Esophagus muscularis mucosa (tissue), 4 donors: Measurements from ENCODE around the gene TIRAP. TPM values are rescaled to one million over a fixed set of nuclear protein-coding genes. Genes with fewer than 3 reads are reported as not detected.

ENCODE experiments used
- DNase-seq: peaks from one replicate; pipeline ENCODE4 v3.0.0-alpha.2; 2017; ENCODE audit errors: extremely low spot score
- H3K27ac ChIP-seq, 4 donors: fragments of 200-600 bp; sonication (generic); replicated peaks in 1 of 4; 1 replicate in 3 of 4; 2 replicates in 1 of 4; pipeline ENCODE4 v1.5.1; 2016 to 2019; ENCODE audit warnings: mild to moderate bottlenecking in 1 of 4
- H3K27me3 ChIP-seq, 4 donors: fragments of 200-600 bp; sonication (generic); one replicate each; pipeline versions ENCODE4 v1.5.1 to v1.6.0; 2016 to 2019
- H3K36me3 ChIP-seq, 4 donors: fragments of 200-600 bp; sonication (generic); one replicate each; pipeline ENCODE4 v1.5.1; 2016 to 2019
- H3K4me1 ChIP-seq, 4 donors: fragments of 200-600 bp; sonication (generic); one replicate each; pipeline ENCODE4 v1.5.1; 2016 to 2019
- H3K4me3 ChIP-seq, 4 donors: fragments of 200-600 bp; sonication (generic); 1 replicate in 2 of 4; 2 replicates in 2 of 4; pipeline ENCODE4 v1.5.1; 2016 to 2019; ENCODE audit warnings: mild to moderate bottlenecking in 4 of 4, moderate library complexity in 1 of 4
- H3K9me3 ChIP-seq, 4 donors: fragments of 200-600 bp; sonication (generic); 1 replicate in 3 of 4; 2 replicates in 1 of 4; pipeline ENCODE4 v1.5.1; 2016 to 2019
- EP300 ChIP-seq: sonication (generic); formaldehyde crosslinking; IDR thresholded peaks from one replicate; pipeline ENCODE4 v1.6.1; 2017; ENCODE audit warnings: antibody characterized with exemption
- POLR2A ChIP-seq: fragments of 450-650 bp; IDR thresholded peaks from one replicate; pipeline ENCODE4 v1.6.1; 2017; ENCODE audit warnings: antibody characterized with exemption, moderate library complexity, mild to moderate bottlenecking, low read depth
- POLR2AphosphoS5 ChIP-seq, 2 donors: sonication (generic); formaldehyde crosslinking; IDR thresholded peaks; one replicate each; pipeline ENCODE4 v1.6.1; 2017; ENCODE audit warnings: antibody characterized with exemption in 2 of 2
- WGBS: methylation state at CpG from one replicate; pipeline ENCODE4 v1.1.5; 2018; 5-methylcytosine and 5-hydroxymethylcytosine counted together
- intact Hi-C: fragments of 100-400 bp; cut with DNase I; formaldehyde crosslinking; loops from one replicate; pipeline ENCODE4 v1.15.1; 2023
- total RNA-seq, 4 donors: library from RNA; depleted of rRNA; stranded (reverse); fragments of >200 nt; gene quantifications; one replicate each; pipeline versions ENCODE4 v1.1.0 to v1.2.1, GENCODE V29; 2016
- TF ChIP-seq, protein P1 (sequence below), 3 experiments: fragments of 200-600 bp in 2 of 3; fragments of 450-650 bp in 1 of 3; sonication (generic) in 2 of 3; IDR thresholded peaks; one replicate each; pipeline ENCODE4 v1.5.1; 2017 to 2019; ENCODE audit warnings: antibody characterized with exemption in 3 of 3, mild to moderate bottlenecking in 2 of 3, moderate library complexity in 1 of 3

TIRAP gene
- total RNA-seq, 4 donors from 2014 or later: 8.3 to 14.3 (median 13.4) TPM

DNA sequence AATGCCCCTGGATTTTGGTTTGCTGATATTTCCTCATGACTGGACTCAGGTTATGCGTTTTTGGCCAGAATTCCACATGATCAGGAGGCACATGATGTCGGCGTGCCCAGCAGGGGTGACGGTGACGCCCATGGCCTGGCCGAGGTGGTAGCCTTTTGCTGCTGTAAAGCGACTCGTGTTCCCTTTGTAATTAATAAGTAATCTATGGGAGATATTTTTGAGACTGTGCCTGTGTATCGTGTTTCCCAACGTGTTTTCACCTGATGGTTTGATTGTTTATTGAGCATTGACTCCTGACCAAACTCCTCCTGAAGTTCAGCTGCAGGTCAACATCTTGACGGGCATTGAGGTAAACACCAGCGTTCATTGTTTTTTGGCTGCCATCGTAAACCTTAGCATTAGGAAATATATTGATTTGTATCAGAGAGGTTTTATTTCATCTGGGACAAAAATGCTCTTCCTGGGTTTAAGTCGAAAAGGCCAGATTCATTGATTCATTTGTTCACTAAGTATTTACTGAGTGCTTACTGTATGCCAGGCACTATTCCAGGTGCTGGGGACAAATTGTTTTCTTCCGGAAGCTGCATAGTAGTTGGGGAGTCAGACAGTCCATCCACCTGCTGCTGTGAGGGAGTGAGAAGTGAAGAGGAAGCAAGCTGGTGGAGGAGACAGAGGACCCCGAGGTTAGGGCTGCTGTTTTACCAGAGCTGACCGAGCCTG lies 44.5 kb downstream of the TIRAP start:
- peaks cover 8 to 16% (median 11%) of the 10 kb centered on the region in 4 donors for H3K4me1 ChIP-seq
- no peaks in the 10 kb centered on the region for H3K27me3 ChIP-seq
- H3K27ac ChIP-seq: no peak overlapping the region
- H3K36me3 ChIP-seq: peaks cover 0 to 14% (median 6%) of the 10 kb centered on the region in 4 donors
- no peak for TF ChIP-seq POLR2A
- no peak for TF ChIP-seq EP300
- TF ChIP-seq, protein P1, sequence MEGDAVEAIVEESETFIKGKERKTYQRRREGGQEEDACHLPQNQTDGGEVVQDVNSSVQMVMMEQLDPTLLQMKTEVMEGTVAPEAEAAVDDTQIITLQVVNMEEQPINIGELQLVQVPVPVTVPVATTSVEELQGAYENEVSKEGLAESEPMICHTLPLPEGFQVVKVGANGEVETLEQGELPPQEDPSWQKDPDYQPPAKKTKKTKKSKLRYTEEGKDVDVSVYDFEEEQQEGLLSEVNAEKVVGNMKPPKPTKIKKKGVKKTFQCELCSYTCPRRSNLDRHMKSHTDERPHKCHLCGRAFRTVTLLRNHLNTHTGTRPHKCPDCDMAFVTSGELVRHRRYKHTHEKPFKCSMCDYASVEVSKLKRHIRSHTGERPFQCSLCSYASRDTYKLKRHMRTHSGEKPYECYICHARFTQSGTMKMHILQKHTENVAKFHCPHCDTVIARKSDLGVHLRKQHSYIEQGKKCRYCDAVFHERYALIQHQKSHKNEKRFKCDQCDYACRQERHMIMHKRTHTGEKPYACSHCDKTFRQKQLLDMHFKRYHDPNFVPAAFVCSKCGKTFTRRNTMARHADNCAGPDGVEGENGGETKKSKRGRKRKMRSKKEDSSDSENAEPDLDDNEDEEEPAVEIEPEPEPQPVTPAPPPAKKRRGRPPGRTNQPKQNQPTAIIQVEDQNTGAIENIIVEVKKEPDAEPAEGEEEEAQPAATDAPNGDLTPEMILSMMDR (IDR thresholded peaks at IDR 0.05): no peak
- TF ChIP-seq POLR2AphosphoS5 (IDR thresholded peaks at IDR 0.05): no peak
- H3K4me3 ChIP-seq: no peak overlapping the region
- DNase-seq: no peak
- no peaks in the 10 kb centered on the region for H3K9me3 ChIP-seq
- intact Hi-C loops: no loop called here
- WGBS: 87% methylated on average over 17 of the region's 17 CpGs

DNA sequence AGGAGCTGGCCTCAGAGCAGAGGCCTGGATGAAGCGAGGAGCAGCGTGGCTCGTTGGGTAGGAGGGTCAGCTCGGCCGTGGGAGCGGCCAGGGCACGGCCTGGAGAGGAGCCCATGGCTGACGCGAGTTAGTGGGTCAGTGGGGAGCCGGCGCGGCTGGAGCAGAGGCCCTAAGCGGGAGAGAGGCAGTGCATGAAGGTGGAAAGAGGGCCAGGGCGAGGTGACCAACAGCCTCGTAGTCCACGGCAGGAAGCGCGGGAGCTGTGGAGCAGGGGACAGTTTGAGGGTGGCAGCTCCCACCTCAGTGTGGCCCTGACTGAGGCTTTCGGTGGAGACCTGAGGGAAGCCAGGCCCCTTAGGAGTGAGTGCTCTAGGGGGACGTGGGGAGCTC lies 45.1 kb downstream of the TIRAP start:
- intact Hi-C loops: no loop called here
- peaks cover 13 to 21% (median 14%) of the 10 kb centered on the region in 4 donors for H3K4me1 ChIP-seq
- no peaks in the 10 kb centered on the region for H3K9me3 ChIP-seq
- no peak overlapping the region for H3K4me3 ChIP-seq
- DNase-seq: no peak
- TF ChIP-seq POLR2A (no peak), POLR2AphosphoS5 (IDR thresholded peaks at IDR 0.05) (no peak), EP300 (no peak)
- TF ChIP-seq, protein P1 (IDR thresholded peaks at IDR 0.05): no peak
- H3K36me3 ChIP-seq: peaks cover 0 to 18% (median 7%) of the 10 kb centered on the region in 4 donors
- 92% methylated on average over 19 of the region's 20 CpGs for WGBS
- H3K27me3 ChIP-seq: no peaks in the 10 kb centered on the region
- no peak overlapping the region for H3K27ac ChIP-seq

GRCh38 chr11:126328444-126328843 lies 45.6 kb downstream of the TIRAP start:
- no peaks in the 10 kb centered on the region for H3K9me3 ChIP-seq
- no peak for DNase-seq
- H3K4me3 ChIP-seq: no peak overlapping the region
- H3K27me3 ChIP-seq: no peaks in the 10 kb centered on the region
- peaks cover 0 to 18% (median 9%) of the 10 kb centered on the region in 4 donors for H3K36me3 ChIP-seq
- peaks cover 13 to 23% (median 14%) of the 10 kb centered on the region in 4 donors for H3K4me1 ChIP-seq
- WGBS: 98% methylated on average over 7 of the region's 12 CpGs
- no peak overlapping the region for H3K27ac ChIP-seq
- TF ChIP-seq, protein P1 (IDR thresholded peaks at IDR 0.05): no peak
- no peak for TF ChIP-seq EP300
- TF ChIP-seq POLR2A: no peak
- TF ChIP-seq POLR2AphosphoS5 (IDR thresholded peaks at IDR 0.05): no peak
- intact Hi-C loops: no loop called here

DNA sequence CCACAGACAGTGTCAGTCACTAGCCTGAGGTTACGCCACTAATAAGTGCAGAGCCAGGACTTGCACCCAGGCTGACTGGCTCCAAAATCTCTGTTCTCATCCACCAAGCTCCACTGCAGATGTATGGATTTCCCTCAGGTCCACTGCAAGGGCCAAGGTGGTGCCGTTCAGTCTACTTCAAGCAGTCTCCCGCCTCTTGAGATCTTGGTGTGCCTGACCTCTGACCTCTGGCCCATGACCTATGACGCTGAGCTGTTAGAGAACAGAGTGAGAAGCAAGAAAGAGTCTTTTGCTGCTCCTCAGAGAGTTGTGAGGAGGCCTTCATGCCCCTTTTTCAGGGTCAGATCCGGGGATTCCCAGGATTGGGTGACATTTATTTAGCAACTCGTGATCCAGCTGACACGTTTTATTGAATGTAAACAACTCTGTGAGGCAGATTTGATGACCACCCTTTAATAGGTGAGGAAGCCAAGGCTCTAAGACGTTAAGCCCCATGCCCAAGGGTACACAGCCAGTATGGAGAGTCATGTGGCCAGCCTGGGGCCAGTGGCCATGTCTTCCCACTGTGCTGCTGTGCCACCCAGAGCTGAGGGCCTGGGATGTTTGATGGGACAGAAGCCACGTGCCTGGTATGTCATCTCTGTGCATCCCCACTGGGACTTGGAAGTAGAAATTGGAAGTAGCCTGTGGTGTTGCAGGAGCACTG lies 46.2 kb downstream of the TIRAP start:
- intact Hi-C loops: no loop called here
- Histone ChIP-seq H3K27ac (no peak overlapping the region), H3K4me3 (no peak overlapping the region), H3K27me3 (no peaks in the 10 kb centered on the region), H3K36me3 (peaks cover 0 to 18% (median 10%) of the 10 kb centered on the region in 4 donors), H3K4me1 (peaks cover 13 to 23% (median 14%) of the 10 kb centered on the region in 4 donors), H3K9me3 (no peaks in the 10 kb centered on the region)
- TF ChIP-seq EP300 (no peak), POLR2AphosphoS5 (IDR thresholded peaks at IDR 0.05) (no peak)
- WGBS: 83% methylated on average over 9 of the region's 9 CpGs
- DNase-seq: no peak

GRCh38 chr11:126329644-126330211 lies 46.8 kb downstream of the TIRAP start:
- Histone ChIP-seq H3K4me3 (no peak overlapping the region), H3K9me3 (no peaks in the 10 kb centered on the region), H3K27me3 (no peaks in the 10 kb centered on the region), H3K4me1 (peaks cover 13 to 23% (median 15%) of the 10 kb centered on the region in 4 donors), H3K36me3 (peaks cover 0 to 18% (median 10%) of the 10 kb centered on the region in 4 donors), H3K27ac (no peak overlapping the region)
- no peak for DNase-seq
- TF ChIP-seq POLR2AphosphoS5 (IDR thresholded peaks at IDR 0.05) (no peak), EP300 (no peak), POLR2A (no peak)
- TF ChIP-seq, protein P1 (IDR thresholded peaks at IDR 0.05): no peak
- WGBS: 88% methylated on average over 11 of the region's 11 CpGs
- intact Hi-C loops: no loop called here
